ENCODE data around the gene HS1BP3. TPM values are rescaled to one million over a fixed set of nuclear protein-coding genes. Genes with fewer than 3 reads are reported as not detected.

The HS1BP3 gene
- total and polyA plus RNA-seq, 2 donors (not counting 3 experiments of a cell fraction or from before 2014, with no cell fraction given) = 27.4 to 33.1 TPM

- Histone ChIP-seq H3K4me2 (ENCODE audit: insufficient read depth, low read length) (no peak overlapping the region), H3K9ac (replicated peaks; ENCODE audit: extremely low read depth, insufficient read depth, low read length) (no peak overlapping the region), H3K4me1 (ENCODE audit: control insufficient read depth, extremely low read depth, insufficient read depth, low read length) (peaks cover 18% of the 10 kb centered on the region), H4K20me1 (replicated peaks; ENCODE audit: control insufficient read depth, extremely low read depth, insufficient read depth, low read length) (no peaks in the 10 kb centered on the region), H2AFZ (ENCODE audit: low read depth, low read length) (no peak overlapping the region), H3K36me3 (ENCODE audit: control insufficient read depth in 2 of 2, extremely low read depth in 1 of 2, insufficient read depth in 2 of 2, low read length in 2 of 2) (no peaks in the 10 kb centered on the region), H3K9me1 (replicated peaks; ENCODE audit: control insufficient read depth, extremely low read depth, insufficient read depth, low read length) (no peaks in the 10 kb centered on the region), H3K27me3 (ENCODE audit: control insufficient read depth in 2 of 2, insufficient read depth in 2 of 2, low read length in 2 of 2) (no peaks in the 10 kb centered on the region), H3K27ac (ENCODE audit: insufficient read depth, low read depth, low read length) (no peak overlapping the region), H3K4me3 (replicated peaks in 1 of 3; ENCODE audit: insufficient read depth in 1 of 3, low read depth in 1 of 3, low read length in 3 of 3) (no peak overlapping the region), H3K79me2 (ENCODE audit: control insufficient read depth, insufficient read depth, low read length) (no peaks in the 10 kb centered on the region), H3K9me3 (replicated peaks; ENCODE audit: control insufficient read depth, insufficient read depth, low read length) (no peaks in the 10 kb centered on the region)
- intact Hi-C loops (cut with micrococcal nuclease) = no loop called here
- no peak for TF ChIP-seq GATA2 (IDR thresholded peaks at IDR 0.05; ENCODE audit: insufficient read depth, insufficient read length, low read depth, low read length)
- TF ChIP-seq, protein P1, sequence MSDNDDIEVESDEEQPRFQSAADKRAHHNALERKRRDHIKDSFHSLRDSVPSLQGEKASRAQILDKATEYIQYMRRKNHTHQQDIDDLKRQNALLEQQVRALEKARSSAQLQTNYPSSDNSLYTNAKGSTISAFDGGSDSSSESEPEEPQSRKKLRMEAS (IDR thresholded peaks at IDR 0.05; ENCODE audit: insufficient read depth, insufficient read length) = no peak
- TF ChIP-seq JUN (IDR thresholded peaks at IDR 0.05; ENCODE audit: borderline replicate concordance, insufficient read depth, insufficient read length, low read depth) = no peak
- TF ChIP-seq MYC (IDR thresholded peaks at IDR 0.05; ENCODE audit: low read depth, low read length) = no peak
- TF ChIP-seq, protein P2, sequence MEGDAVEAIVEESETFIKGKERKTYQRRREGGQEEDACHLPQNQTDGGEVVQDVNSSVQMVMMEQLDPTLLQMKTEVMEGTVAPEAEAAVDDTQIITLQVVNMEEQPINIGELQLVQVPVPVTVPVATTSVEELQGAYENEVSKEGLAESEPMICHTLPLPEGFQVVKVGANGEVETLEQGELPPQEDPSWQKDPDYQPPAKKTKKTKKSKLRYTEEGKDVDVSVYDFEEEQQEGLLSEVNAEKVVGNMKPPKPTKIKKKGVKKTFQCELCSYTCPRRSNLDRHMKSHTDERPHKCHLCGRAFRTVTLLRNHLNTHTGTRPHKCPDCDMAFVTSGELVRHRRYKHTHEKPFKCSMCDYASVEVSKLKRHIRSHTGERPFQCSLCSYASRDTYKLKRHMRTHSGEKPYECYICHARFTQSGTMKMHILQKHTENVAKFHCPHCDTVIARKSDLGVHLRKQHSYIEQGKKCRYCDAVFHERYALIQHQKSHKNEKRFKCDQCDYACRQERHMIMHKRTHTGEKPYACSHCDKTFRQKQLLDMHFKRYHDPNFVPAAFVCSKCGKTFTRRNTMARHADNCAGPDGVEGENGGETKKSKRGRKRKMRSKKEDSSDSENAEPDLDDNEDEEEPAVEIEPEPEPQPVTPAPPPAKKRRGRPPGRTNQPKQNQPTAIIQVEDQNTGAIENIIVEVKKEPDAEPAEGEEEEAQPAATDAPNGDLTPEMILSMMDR (IDR thresholded peaks at IDR 0.05; ENCODE audit: extremely low read depth in 1 of 2, insufficient read depth in 1 of 2, low read depth in 1 of 2, low read length in 2 of 2) = no peak
- TF ChIP-seq POLR2AphosphoS5 (IDR thresholded peaks at IDR 0.05; ENCODE audit: insufficient read depth, low read depth, low read length) = no peak
- TF ChIP-seq POLR2A (IDR thresholded peaks at IDR 0.05; ENCODE audit: low read depth, low read length) = no peak
- TF ChIP-seq FOS (IDR thresholded peaks at IDR 0.05; ENCODE audit: borderline replicate concordance, insufficient read depth, low read length) = no peak
- no peak for TF ChIP-seq EZH2 (IDR thresholded peaks at IDR 0.05; ENCODE audit: borderline replicate concordance, low read depth, low read length, severe bottlenecking)
- BruUV-seq (replicated peaks) = no TSS peak
- FAIRE-seq (no peak), DNase-seq (ENCODE audit: low read depth, low spot score) (no peak)
- ChIA-PET POLR2A (interaction anchor here (0.6 to 1.2 kb wide), 4 partner anchors 15 to 143 kb away, joined by 3 to 5 read pairs (median 4); partner anchors contain the start of gene RHOB), CTCF (interaction anchor here (1.1 to 2.7 kb wide), 4 partner anchors 10 to 138 kb away, joined by 4 to 8 read pairs (median 6); no protein-coding TSS in a partner anchor)
- dilution Hi-C loops (cut with MboI; ENCODE audit: extremely low pct_ligation_motif_present, low sequenced_read_pairs) = no loop called here
Observed at GRCh38 chr2:20589975-20590703, 60.8 kb downstream of the HS1BP3 start.
